ENCODE results near the gene IPCEF1. TPM values are rescaled to one million over a fixed set of nuclear protein-coding genes. Genes with fewer than 3 reads are reported as not detected.

IPCEF1 gene
- total and polyA plus RNA-seq, 8 donors, result 2.4 to 6.9 (median 5.4) TPM

- Histone ChIP-seq H3K27me3 (no peaks in the 10 kb centered on the region), H3K4me3 (no peak overlapping the region), H3K9me3 (no peaks in the 10 kb centered on the region), H3K4me1 (peaks cover 0 to 12% of the 10 kb centered on the region in 2 donors), H3K36me3 (no peaks in the 10 kb centered on the region), H3K27ac (no peak overlapping the region)
- intact Hi-C loops (cut with DNase I), result no loop called here
- DNase-seq (no peak), ATAC-seq (no peak)
- no peak for TF ChIP-seq CTCF (IDR thresholded peaks at IDR 0.05)
Observed at GRCh38 chr6:154239392-154239791, 117.2 kb downstream of the IPCEF1 start.

GRCh38 chr6:154238831-154239230 is 117.8 kb downstream of the IPCEF1 start:
- intact Hi-C loops (cut with DNase I), result no loop called here
- Histone ChIP-seq H3K27me3 (no peaks in the 10 kb centered on the region), H3K4me1 (peaks cover 0 to 17% of the 10 kb centered on the region in 2 donors), H3K4me3 (no peak overlapping the region), H3K9me3 (no peaks in the 10 kb centered on the region), H3K27ac (no peak overlapping the region), H3K36me3 (no peaks in the 10 kb centered on the region)
- no peak for DNase-seq
- TF ChIP-seq CTCF (IDR thresholded peaks at IDR 0.05), result no peak
- ATAC-seq, result no peak

- Histone ChIP-seq H3K27me3 (no peaks in the 10 kb centered on the region), H3K4me3 (no peak overlapping the region), H3K9me3 (no peaks in the 10 kb centered on the region), H3K4me1 (peaks cover 0 to 23% of the 10 kb centered on the region in 2 donors), H3K36me3 (no peaks in the 10 kb centered on the region), H3K27ac (no peak overlapping the region)
- no peak for TF ChIP-seq CTCF (IDR thresholded peaks at IDR 0.05)
- ATAC-seq (no peak), DNase-seq (no peak)
- intact Hi-C loops (cut with DNase I), result no loop called here
Observed at GRCh38 chr6:154236646-154237301, 119.8 kb downstream of the IPCEF1 start.

GRCh38 chr6:154234019-154234772 is 122.4 kb downstream of the IPCEF1 start:
- no peak for TF ChIP-seq CTCF (IDR thresholded peaks at IDR 0.05)
- DNase-seq (no peak), ATAC-seq (peak; percentile 35)
- Histone ChIP-seq H3K4me3 (no peak overlapping the region), H3K9me3 (no peaks in the 10 kb centered on the region), H3K27me3 (no peaks in the 10 kb centered on the region), H3K4me1 (peaks cover 0 to 13% of the 10 kb centered on the region in 2 donors), H3K27ac (peak overlapping the region in 1 of 2 donors; percentile 35), H3K36me3 (no peaks in the 10 kb centered on the region)
- intact Hi-C loops (cut with DNase I), result no loop called here

DNA sequence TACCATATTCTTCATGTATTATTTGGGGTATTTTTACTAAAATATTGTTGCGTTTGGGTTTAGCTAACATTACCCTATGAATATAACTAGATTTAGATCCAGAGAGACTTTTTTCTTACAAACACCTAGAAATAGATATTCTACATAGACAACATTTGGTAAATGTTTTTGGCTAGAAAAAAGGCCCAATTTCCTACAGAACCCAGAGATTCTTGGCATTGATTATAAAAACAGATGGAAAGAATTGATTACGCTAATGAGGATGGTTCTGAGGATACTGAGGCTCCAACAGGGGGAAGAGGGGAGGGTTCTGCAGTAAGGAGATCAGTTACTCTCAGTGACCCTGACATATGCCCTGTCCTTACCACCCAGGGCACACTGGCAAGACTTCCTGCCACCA is 123.2 kb downstream of the IPCEF1 start:
- intact Hi-C loops (cut with DNase I), result no loop called here
- Histone ChIP-seq H3K9me3 (no peaks in the 10 kb centered on the region), H3K4me1 (peaks cover 0 to 13% of the 10 kb centered on the region in 2 donors), H3K36me3 (no peaks in the 10 kb centered on the region), H3K27ac (peak overlapping the region in 1 of 2 donors; percentile 35), H3K27me3 (no peaks in the 10 kb centered on the region), H3K4me3 (no peak overlapping the region)
- ATAC-seq (no peak), DNase-seq (no peak)
- TF ChIP-seq CTCF (IDR thresholded peaks at IDR 0.05), result no peak
